ENCODE results near the gene SLC17A5.
"Not testable (repeated sequence)": the region's sequence is repeated elsewhere in the genome, so short reads cannot be mapped to it uniquely, and the experiment has no call there.

The SLC17A5 gene

GRCh38 chr6:73653571-73654424 lies at the start of gene SLC17A5:
Gene SLC17A5 (minus strand): TSS chr6:73653992. CDS start chr6:73653886, 106 bp downstream.
- peak; percentile 95 for DNase-seq (ENCODE audit: low read depth)

GRCh38 chr6:73703466-73703865 lies 49.7 kb upstream of the SLC17A5 start:
- DNase-seq (ENCODE audit: low read depth): no peak

- DNase-seq (ENCODE audit: low read depth): no peak
These were observed 48.7 kb upstream of the SLC17A5 start for GRCh38 chr6:73702444-73702843.

GRCh38 chr6:73699676-73700459 lies 46.1 kb upstream of the SLC17A5 start:
- no peak for DNase-seq (ENCODE audit: low read depth)

GRCh38 chr6:73696966-73697655 lies 43.3 kb upstream of the SLC17A5 start:
- no peak for DNase-seq (ENCODE audit: low read depth)

- DNase-seq (ENCODE audit: low read depth): peak; percentile 88
These were observed 42.0 kb upstream of the SLC17A5 start, which contains the start of gene CD109 for GRCh38 chr6:73695619-73696421. Gene CD109 (plus strand): TSS chr6:73696203. CDS start chr6:73696216, 13 bp downstream.

- peak; percentile 75 for DNase-seq (ENCODE audit: low read depth)
These were observed 41.1 kb upstream of the SLC17A5 start for GRCh38 chr6:73694711-73695411.

- peak; percentile 56 for DNase-seq (ENCODE audit: low read depth)
These were observed 37.7 kb upstream of the SLC17A5 start for GRCh38 chr6:73691512-73691911.

GRCh38 chr6:73690056-73690455 lies 36.3 kb upstream of the SLC17A5 start:
- no peak for DNase-seq (ENCODE audit: low read depth)

- no peak for DNase-seq (ENCODE audit: low read depth)
These were observed 34.6 kb upstream of the SLC17A5 start for GRCh38 chr6:73688351-73688750.

GRCh38 chr6:73683574-73683973 lies 29.8 kb upstream of the SLC17A5 start:
- not testable (repeated sequence) for DNase-seq (ENCODE audit: low read depth)

GRCh38 chr6:73680289-73680918 lies 26.6 kb upstream of the SLC17A5 start:
- no peak for DNase-seq (ENCODE audit: low read depth)

- DNase-seq (ENCODE audit: low read depth): not testable (repeated sequence)
These were observed 26.1 kb upstream of the SLC17A5 start for GRCh38 chr6:73679846-73680245.

- no peak for DNase-seq (ENCODE audit: low read depth)
These were observed 25.2 kb upstream of the SLC17A5 start for GRCh38 chr6:73679009-73679408.

GRCh38 chr6:73675466-73676098 lies 21.8 kb upstream of the SLC17A5 start:
- DNase-seq (ENCODE audit: low read depth): peak; percentile 81

- no peak for DNase-seq (ENCODE audit: low read depth)
These were observed 18.3 kb upstream of the SLC17A5 start for GRCh38 chr6:73671911-73672685.

- no peak for DNase-seq (ENCODE audit: low read depth)
These were observed 15.2 kb upstream of the SLC17A5 start for GRCh38 chr6:73669005-73669404.

GRCh38 chr6:73667798-73668197 lies 14.0 kb upstream of the SLC17A5 start:
- DNase-seq (ENCODE audit: low read depth): no peak

- DNase-seq (ENCODE audit: low read depth): no peak
These were observed 12.6 kb upstream of the SLC17A5 start for GRCh38 chr6:73666393-73666792.
